NOMO-1 treated with dmso at 0.1 percent for 144 hours (cell line): ENCODE results near the gene MYO10.

Experiments used
- DNase-seq: peaks from one replicate; lab custom pipeline; 2025; ENCODE audit not compliant: unreplicated experiment; lab: John Stamatoyannopoulos, UW

MYO10 gene

GRCh38 chr5:16918156-16918555, 17.9 kb downstream of the MYO10 start:
- DNase-seq: no peak

- DNase-seq: no peak
Observed at GRCh38 chr5:16916262-16916878, 19.7 kb downstream of the MYO10 start.

GRCh38 chr5:16914584-16914983, 21.5 kb downstream of the MYO10 start:
- no peak for DNase-seq

- no peak for DNase-seq
Observed at GRCh38 chr5:16914108-16914435, 22.0 kb downstream of the MYO10 start.

GRCh38 chr5:16913187-16914107, 22.6 kb downstream of the MYO10 start:
- DNase-seq: no peak

- no peak for DNase-seq
Observed at GRCh38 chr5:16912080-16912479, 24.0 kb downstream of the MYO10 start.

GRCh38 chr5:16909464-16909863, 26.6 kb downstream of the MYO10 start:
- DNase-seq: no peak

GRCh38 chr5:16907270-16907669, 28.8 kb downstream of the MYO10 start:
- DNase-seq: no peak

- no peak for DNase-seq
Observed at GRCh38 chr5:16906255-16906654, 29.8 kb downstream of the MYO10 start.

- no peak for DNase-seq
Observed at GRCh38 chr5:16903480-16904300, 32.4 kb downstream of the MYO10 start.

- DNase-seq: no peak
Observed at GRCh38 chr5:16902846-16903245, 33.2 kb downstream of the MYO10 start.

GRCh38 chr5:16901021-16901644, 35.0 kb downstream of the MYO10 start:
- no peak for DNase-seq

- DNase-seq: no peak
Observed at GRCh38 chr5:16899171-16899570, 36.9 kb downstream of the MYO10 start.

GRCh38 chr5:16897800-16898199, 38.3 kb downstream of the MYO10 start:
- no peak for DNase-seq

- DNase-seq: no peak
Observed at GRCh38 chr5:16897284-16897704, 38.8 kb downstream of the MYO10 start.

- no peak for DNase-seq
Observed at GRCh38 chr5:16896767-16897166, 39.3 kb downstream of the MYO10 start.

GRCh38 chr5:16894236-16895057, 41.6 kb downstream of the MYO10 start:
- DNase-seq: no peak

GRCh38 chr5:16891033-16891432, 45.1 kb downstream of the MYO10 start:
- DNase-seq: no peak

GRCh38 chr5:16889972-16890519, 46.0 kb downstream of the MYO10 start:
- DNase-seq: no peak
